H1 (cell line): ENCODE results near the gene SMYD3. TPM values are rescaled to one million over a fixed set of nuclear protein-coding genes. Genes with fewer than 3 reads are reported as not detected.

Experiments
- CTCF ChIA-PET: fragments of 300-600 bp; sonication (Branson Sonifier 250); formaldehyde crosslinking; loops from one replicate; lab custom pipeline; 2021; ENCODE audit not compliant: partially characterized antibody; lab: Charles Lee
- POLR2A ChIA-PET: fragments of 300-600 bp; sonication (Branson Sonifier 250); formaldehyde crosslinking; loops from one replicate; lab custom pipeline; 2021; ENCODE audit warnings: inconsistent platforms; ENCODE audit not compliant: partially characterized antibody; lab: Charles Lee
- DNase-seq, 2 experiments: peaks; one replicate each; pipeline versions ENCODE4 v3.0.0 to v3.0.0-alpha.2; 2010 to 2022; ENCODE audit warnings: low spot score in 2 of 2, low read depth in 1 of 2, mixed read lengths in 1 of 2
- FAIRE-seq: peaks from 2 replicates; lab custom pipeline; 2011; peaks lifted over from hg19 to GRCh38; lab: Jason Lieb, UNC
- H2AFZ ChIP-seq: 2 replicates; pipeline ENCODE4 v1.8.1; 2012; ENCODE audit warnings: low read length, inconsistent platforms
- H2AK5ac ChIP-seq: 2 replicates; pipeline ENCODE4 v1.6.1; 2013; ENCODE audit warnings: low read depth, low read length
- H2BK120ac ChIP-seq: replicated peaks from 2 replicates; pipeline ENCODE3; 2013; ENCODE audit warnings: low read depth, low read length, inconsistent platforms
- H2BK12ac ChIP-seq: 2 replicates; pipeline ENCODE4 v1.6.1; 2013; ENCODE audit warnings: low read depth, low read length
- H2BK15ac ChIP-seq: 2 replicates; pipeline ENCODE4 v1.6.1; 2013; ENCODE audit warnings: low read length
- H2BK20ac ChIP-seq: 2 replicates; pipeline ENCODE4 v1.6.1; 2013; ENCODE audit warnings: low read length
- H2BK5ac ChIP-seq: 2 replicates; pipeline ENCODE4 v1.6.1; 2013; ENCODE audit warnings: low read depth, low read length
- H3K14ac ChIP-seq: 2 replicates; pipeline ENCODE4 v1.6.1; 2013; ENCODE audit warnings: inconsistent platforms; ENCODE audit not compliant: insufficient read length
- H3K18ac ChIP-seq: 2 replicates; pipeline ENCODE4 v1.6.1; 2013; ENCODE audit warnings: low read length; ENCODE audit errors: extremely low read depth
- H3K23ac ChIP-seq: 2 replicates; pipeline ENCODE4 v1.6.1; 2013; ENCODE audit warnings: inconsistent platforms; ENCODE audit not compliant: insufficient read length
- H3K23me2 ChIP-seq: 2 replicates; pipeline ENCODE4 v1.6.1; 2013; ENCODE audit warnings: low read depth, low read length
- H3K27ac ChIP-seq: 2 replicates; pipeline ENCODE4 v1.6.1; 2011; ENCODE audit warnings: low read depth, low read length, inconsistent platforms
- H3K27me3 ChIP-seq, 4 experiments: replicated peaks in 1 of 4; 1 replicate in 1 of 4; 2 replicates in 3 of 4; pipeline versions ENCODE4 v1.6.1 to v1.8.1; 2011 to 2013; ENCODE audit warnings: low read length in 3 of 4, mild to moderate bottlenecking in 3 of 4, inconsistent platforms in 2 of 4, mixed read lengths in 2 of 4, moderate library complexity in 1 of 4; ENCODE audit not compliant: control insufficient read depth in 3 of 4, insufficient read depth in 3 of 4; ENCODE audit errors: extremely low read depth in 1 of 4
- H3K36me3 ChIP-seq, 4 experiments: 2 replicates each; pipeline versions ENCODE4 v1.6.1 to v1.8.1; 2011 to 2013; ENCODE audit warnings: mild to moderate bottlenecking in 4 of 4, low read length in 3 of 4, moderate library complexity in 2 of 4, control low read depth in 1 of 4, inconsistent platforms in 1 of 4; ENCODE audit not compliant: insufficient read depth in 4 of 4, control insufficient read depth in 2 of 4
- H3K4ac ChIP-seq: replicated peaks from 2 replicates; pipeline ENCODE3; 2013; ENCODE audit warnings: low read length, low read depth, mixed read lengths, inconsistent platforms; ENCODE audit not compliant: insufficient read length
- H3K4me1 ChIP-seq, 4 experiments: replicated peaks in 1 of 4; 1 replicate in 1 of 4; 2 replicates in 3 of 4; pipeline versions ENCODE4 v1.6.1 to v1.8.1; 2011 to 2013; ENCODE audit warnings: low read length in 3 of 4, inconsistent platforms in 2 of 4, mixed read lengths in 1 of 4; ENCODE audit not compliant: insufficient read depth in 4 of 4, control insufficient read depth in 3 of 4
- H3K4me2 ChIP-seq, 2 experiments: 2 replicates each; pipeline versions ENCODE4 v1.6.1 to v1.8.1; 2011 to 2013; ENCODE audit warnings: low read depth in 2 of 2, low read length in 2 of 2, control low read depth in 1 of 2, inconsistent platforms in 1 of 2, mild to moderate bottlenecking in 1 of 2; ENCODE audit not compliant: insufficient read depth in 1 of 2
- H3K4me3 ChIP-seq, 4 experiments: fragments of 200-600, 300-600 bp in 1 of 4; sonication (generic), shearing (Covaris generic), sonication (Bioruptor Twin) in 1 of 4; 2 replicates each; pipeline versions ENCODE4 v1.5.1 to v1.8.1; 2011 to 2016; ENCODE audit warnings: low read length in 4 of 4, low read depth in 3 of 4, control low read depth in 2 of 4, inconsistent platforms in 2 of 4, mild to moderate bottlenecking in 2 of 4, mixed read lengths in 1 of 4, moderate library complexity in 1 of 4; ENCODE audit not compliant: insufficient read depth in 2 of 4; ENCODE audit errors: extremely low read depth in 1 of 4
- H3K56ac ChIP-seq: replicated peaks from 2 replicates; pipeline ENCODE3; 2013; ENCODE audit warnings: low read depth, mild to moderate bottlenecking, mixed read lengths, low read length, inconsistent platforms; ENCODE audit not compliant: insufficient read length
- H3K79me1 ChIP-seq: 2 replicates; pipeline ENCODE4 v1.6.1; 2013; ENCODE audit warnings: low read depth, low read length, control low read depth
- H3K79me2 ChIP-seq, 2 experiments: 2 replicates each; pipeline versions ENCODE4 v1.6.1 to v1.8.1; 2012 to 2013; ENCODE audit warnings: low read length in 2 of 2, mild to moderate bottlenecking in 2 of 2, inconsistent platforms in 1 of 2; ENCODE audit not compliant: insufficient read depth in 2 of 2, control insufficient read depth in 1 of 2
- H3K9ac ChIP-seq, 4 experiments: replicated peaks in 1 of 4; 1 replicate in 1 of 4; 2 replicates in 3 of 4; pipeline versions ENCODE4 v1.6.1 to v1.8.1; 2011 to 2013; ENCODE audit warnings: low read depth in 3 of 4, low read length in 3 of 4, control low read depth in 2 of 4, mild to moderate bottlenecking in 2 of 4, moderate library complexity in 2 of 4, inconsistent platforms in 1 of 4; ENCODE audit errors: extremely low read depth in 1 of 4
- H3K9me3 ChIP-seq, 2 experiments: 2 replicates each; pipeline versions ENCODE4 v1.6.1 to v1.8.1; 2012 to 2013; ENCODE audit warnings: mild to moderate bottlenecking in 2 of 2, moderate library complexity in 2 of 2, control low read depth in 1 of 2, inconsistent platforms in 1 of 2, low read depth in 1 of 2, low read length in 1 of 2, mixed read lengths in 1 of 2; ENCODE audit not compliant: insufficient read depth in 2 of 2
- H4K20me1 ChIP-seq, 2 experiments: replicated peaks in 1 of 2; 2 replicates each; pipeline versions ENCODE3 to v1.8.1; 2011 to 2013; ENCODE audit warnings: inconsistent platforms in 2 of 2, low read length in 2 of 2, mild to moderate bottlenecking in 1 of 2; ENCODE audit not compliant: insufficient read depth in 2 of 2, control insufficient read depth in 1 of 2
- H4K5ac ChIP-seq: 2 replicates; pipeline ENCODE4 v1.6.1; 2013; ENCODE audit warnings: low read length, low read depth, mixed read lengths, inconsistent platforms; ENCODE audit not compliant: insufficient read length
- H4K8ac ChIP-seq: 2 replicates; pipeline ENCODE4 v1.8.0; 2013; ENCODE audit warnings: mild to moderate bottlenecking, moderate library complexity, low read length, inconsistent platforms; ENCODE audit not compliant: insufficient read depth; ENCODE audit errors: extremely low read depth
- H4K91ac ChIP-seq: replicated peaks from 2 replicates; pipeline ENCODE3; 2013; ENCODE audit warnings: low read length, mixed read lengths, inconsistent platforms; ENCODE audit not compliant: insufficient read length
- BRCA1 ChIP-seq: IDR thresholded peaks from 2 replicates; pipeline ENCODE4 v1.6.1; 2012; ENCODE audit warnings: low read depth, low read length, improper control_type of control experiment
- CREB1 ChIP-seq: IDR thresholded peaks from 2 replicates; pipeline ENCODE4 v1.6.1; 2012; ENCODE audit warnings: inconsistent platforms
- POLR2AphosphoS5 ChIP-seq: IDR thresholded peaks from 2 replicates; pipeline ENCODE4 v1.6.1; 2011; ENCODE audit warnings: low read depth, low read length
- YY1 ChIP-seq: IDR thresholded peaks from 2 replicates; pipeline ENCODE4 v1.6.1; 2011; ENCODE audit warnings: low read depth, mild to moderate bottlenecking, low read length
- WGBS, 2 experiments: shearing (Covaris generic) in 1 of 2; methylation state at CpG; one replicate each; pipeline versions ENCODE4 v1.1.6 to v1.1.7; 2013 to 2015; ENCODE audit warnings: low lambda C conversion rate in 2 of 2, mixed read lengths in 2 of 2, inconsistent platforms in 1 of 2, low coverage in 1 of 2, missing lambda C conversion rate in 1 of 2; ENCODE audit not compliant: insufficient replicate concordance in 2 of 2, insufficient coverage in 1 of 2, insufficient read length in 1 of 2; ENCODE audit errors: extremely low coverage in 1 of 2, missing lambda C conversion rate in 1 of 2; 5-methylcytosine and 5-hydroxymethylcytosine counted together
- polyA plus RNA-seq, 7 experiments: library from polyadenylated mRNA; depleted of rRNA in 3 of 7; stranded (reverse) in 5 of 7; unstranded in 2 of 7; fragments of >200 nt in 5 of 7; fragments of 200-250 nt in 2 of 7; gene quantifications; 1 replicate in 5 of 7; 2 replicates in 1 of 7; 4 replicates in 1 of 7; pipeline versions ENCODE4 v1.2.1 to v1.2.3, GENCODE V29; 2011 to 2013; ENCODE audit warnings: missing spikeins in 2 of 7, mixed read lengths in 2 of 7
- total RNA-seq: library from RNA; stranded (reverse); fragmentation: NEBNext Ultra II Directional; extraction: Animal tissue kit (Norgen Biotek cat#: 25700); gene quantifications from 2 replicates; pipeline ENCODE4 v1.2.1, GENCODE V29; 2021

SMYD3 gene
- total and polyA plus RNA-seq, 2 of the 8 experiments (the other 6 are each of a cell fraction or from before 2014, with no cell fraction given): 17.3 to 25.4 TPM

DNA sequence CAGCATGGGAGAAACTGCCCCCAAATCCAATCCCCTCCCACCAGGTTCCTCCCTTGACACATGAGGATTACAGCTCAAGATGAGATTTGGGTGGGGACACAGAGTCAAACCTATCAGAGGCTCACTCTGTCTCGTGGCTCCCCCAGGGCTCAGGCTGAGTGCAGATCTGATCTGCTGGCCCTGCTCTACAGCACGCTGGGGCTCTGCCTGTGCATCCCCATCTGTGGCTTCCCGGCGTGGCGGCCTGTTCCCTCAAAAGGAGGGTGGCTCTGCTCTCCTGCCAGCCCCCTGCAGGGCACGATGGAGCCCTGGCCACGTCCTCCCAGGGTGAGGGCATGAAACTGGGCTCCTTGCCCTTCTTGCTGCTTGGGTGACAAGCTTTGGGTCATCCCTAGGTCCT lies 19.8 kb upstream of the SMYD3 start:
- Histone ChIP-seq H3K9me3 (peaks cover 9 to 13% of the 10 kb centered on the region in 2 experiments), H3K4ac (no peak overlapping the region), H3K27me3 (no peaks in the 10 kb centered on the region), H4K20me1 (no peaks in the 10 kb centered on the region), H3K79me1 (no peaks in the 10 kb centered on the region), H3K9ac (no peak overlapping the region), H2BK120ac (no peak overlapping the region), H4K8ac (no peak overlapping the region), H3K4me2 (no peak overlapping the region), H4K5ac (no peak overlapping the region), H3K56ac (no peak overlapping the region), H3K27ac (no peak overlapping the region), H2BK15ac (no peak overlapping the region), H3K23ac (no peak overlapping the region), H2BK5ac (no peak overlapping the region), H3K4me3 (no peak overlapping the region), H3K79me2 (no peaks in the 10 kb centered on the region), H4K91ac (no peak overlapping the region), H3K23me2 (no peaks in the 10 kb centered on the region), H2BK12ac (0 out of 2 replicates have a peak overlapping the region, but pooled peaks have one; percentile 17), H3K14ac (no peak overlapping the region), H2AFZ (no peak overlapping the region), H2BK20ac (no peak overlapping the region), H3K4me1 (no peaks in the 10 kb centered on the region), H3K36me3 (no peaks in the 10 kb centered on the region), H2AK5ac (no peak overlapping the region), H3K18ac (no peak overlapping the region)
- TF ChIP-seq YY1 (no peak), BRCA1 (no peak), CREB1 (no peak), POLR2AphosphoS5 (no peak)
- WGBS, 2 experiments: 91% methylated on average over 7 of the region's 7 CpGs; no CpG with 5 or more reads in 1 of the 2 experiments
- CTCF ChIA-PET: interaction anchor here (1.1 kb wide), 1 partner anchor 34 kb away, joined by 3 read pairs; no protein-coding TSS in a partner anchor
- FAIRE-seq: no peak
- POLR2A ChIA-PET: interaction anchor here (0.9 to 1.2 kb wide), 2 partner anchors 8 to 10 kb away, joined by 4 read pairs; no protein-coding TSS in a partner anchor
- DNase-seq: no peak
